ENCODE measurements around the gene ACTR5. TPM values are rescaled to one million over a fixed set of nuclear protein-coding genes. Genes with fewer than 3 reads are reported as not detected.

The ACTR5 gene
- total and polyA plus RNA-seq, 4 donors: 1.9 to 5.4 (median 4.0) TPM

DNA sequence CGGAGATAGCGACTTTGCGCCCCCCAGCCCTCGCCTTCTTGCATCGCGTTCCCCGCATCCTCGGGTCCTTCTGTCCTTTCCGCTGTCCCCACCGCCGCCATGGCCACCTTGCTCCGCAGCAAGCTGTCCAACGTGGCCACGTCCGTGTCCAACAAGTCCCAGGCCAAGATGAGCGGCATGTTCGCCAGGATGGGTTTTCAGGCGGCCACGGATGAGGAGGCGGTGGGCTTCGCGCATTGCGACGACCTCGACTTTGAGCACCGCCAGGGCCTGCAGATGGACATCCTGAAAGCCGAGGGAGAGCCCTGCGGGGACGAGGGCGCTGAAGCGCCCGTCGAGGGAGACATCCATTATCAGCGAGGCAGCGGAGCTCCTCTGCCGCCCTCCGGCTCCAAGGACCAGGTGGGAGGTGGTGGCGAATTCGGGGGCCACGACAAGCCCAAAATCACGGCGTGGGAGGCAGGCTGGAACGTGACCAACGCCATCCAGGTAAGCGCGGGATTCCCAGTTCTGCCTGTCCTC is 23.6 kb upstream of the ACTR5 start:
- Histone ChIP-seq H3K36me3 (ENCODE audit: control insufficient read depth in 4 of 4, insufficient read depth in 3 of 4, low read depth in 1 of 4, low read length in 3 of 4) (no peaks in the 10 kb centered on the region), H3K27me3 (ENCODE audit: control insufficient read depth in 4 of 4, insufficient read depth in 4 of 4, low read length in 3 of 4) (peaks cover 5 to 37% (median 18%) of the 10 kb centered on the region in 4 donors), H3K27ac (ENCODE audit: low read depth in 1 of 2, low read length in 2 of 2) (no peak overlapping the region), H3K9ac (ENCODE audit: low read depth in 1 of 2, low read length in 2 of 2) (no peak overlapping the region), H3K9me3 (ENCODE audit: control insufficient read depth in 4 of 4, low read length in 3 of 4) (no peaks in the 10 kb centered on the region), H3K4me1 (ENCODE audit: control insufficient read depth in 4 of 4, insufficient read depth in 4 of 4, low read length in 3 of 4) (peaks cover 0 to 19% (median 3%) of the 10 kb centered on the region in 4 donors), H3K4me3 (ENCODE audit: low read depth in 1 of 3, low read length in 3 of 3) (no peak overlapping the region)
- no peak for TF ChIP-seq RAD21 (IDR thresholded peaks at IDR 0.05)
- 5% methylated on average over 46 of the region's 46 CpGs for WGBS
- no peak for DNase-seq (ENCODE audit: low spot score)

DNA sequence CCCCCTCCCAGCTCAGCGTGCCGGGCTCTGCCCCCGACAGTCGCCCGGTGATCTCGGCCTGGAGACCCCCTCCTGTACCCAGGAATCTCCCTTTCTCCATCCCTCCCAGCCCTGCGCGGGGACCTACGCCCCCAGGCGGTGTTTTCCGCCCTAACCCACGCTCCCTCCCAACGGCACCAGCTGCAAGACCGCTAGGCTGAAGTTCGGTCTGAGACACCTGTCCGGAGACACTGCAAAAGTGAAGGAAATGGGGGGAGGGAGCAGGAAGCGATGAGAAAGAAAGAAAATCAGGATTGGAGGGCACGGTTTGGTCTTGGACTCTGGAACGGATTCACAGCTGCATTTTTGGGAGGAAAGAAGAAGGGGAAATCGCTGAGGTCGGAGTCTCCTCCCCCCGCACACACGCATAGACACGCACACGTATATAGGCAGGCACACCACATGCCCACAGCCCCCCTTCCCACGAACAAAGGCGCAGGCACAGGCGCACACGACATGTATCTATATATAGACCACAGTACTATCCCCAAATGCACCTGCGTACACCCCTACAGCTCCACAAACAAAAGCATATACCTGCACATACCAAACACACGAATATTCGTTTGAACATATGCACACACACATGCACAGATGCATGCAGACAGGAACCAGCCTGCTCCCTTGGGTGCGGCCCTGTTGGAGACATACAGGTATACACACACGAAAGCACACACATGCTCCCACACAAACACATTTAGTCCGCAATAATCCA is 22.9 kb upstream of the ACTR5 start:
- peaks cover 0 to 19% (median 3%) of the 10 kb centered on the region in 4 donors for H3K4me1 ChIP-seq (ENCODE audit: control insufficient read depth in 4 of 4, insufficient read depth in 4 of 4, low read length in 3 of 4)
- no peak overlapping the region for H3K27ac ChIP-seq (ENCODE audit: low read depth in 1 of 2, low read length in 2 of 2)
- 7% methylated on average over 35 of the region's 35 CpGs for WGBS
- H3K9ac ChIP-seq (ENCODE audit: low read depth in 1 of 2, low read length in 2 of 2): no peak overlapping the region
- DNase-seq (ENCODE audit: low spot score): no peak
- TF ChIP-seq HNF4A (conservative IDR thresholded peaks at IDR 0.05) (no peak), YY1 (IDR thresholded peaks at IDR 0.05) (no peak), RAD21 (IDR thresholded peaks at IDR 0.05) (no peak), FOXA1 (IDR thresholded peaks at IDR 0.05) (no peak), TAF1 (conservative IDR thresholded peaks at IDR 0.05) (no peak), NR2F2 (IDR thresholded peaks at IDR 0.05) (no peak)
- TF ChIP-seq, protein P1, sequence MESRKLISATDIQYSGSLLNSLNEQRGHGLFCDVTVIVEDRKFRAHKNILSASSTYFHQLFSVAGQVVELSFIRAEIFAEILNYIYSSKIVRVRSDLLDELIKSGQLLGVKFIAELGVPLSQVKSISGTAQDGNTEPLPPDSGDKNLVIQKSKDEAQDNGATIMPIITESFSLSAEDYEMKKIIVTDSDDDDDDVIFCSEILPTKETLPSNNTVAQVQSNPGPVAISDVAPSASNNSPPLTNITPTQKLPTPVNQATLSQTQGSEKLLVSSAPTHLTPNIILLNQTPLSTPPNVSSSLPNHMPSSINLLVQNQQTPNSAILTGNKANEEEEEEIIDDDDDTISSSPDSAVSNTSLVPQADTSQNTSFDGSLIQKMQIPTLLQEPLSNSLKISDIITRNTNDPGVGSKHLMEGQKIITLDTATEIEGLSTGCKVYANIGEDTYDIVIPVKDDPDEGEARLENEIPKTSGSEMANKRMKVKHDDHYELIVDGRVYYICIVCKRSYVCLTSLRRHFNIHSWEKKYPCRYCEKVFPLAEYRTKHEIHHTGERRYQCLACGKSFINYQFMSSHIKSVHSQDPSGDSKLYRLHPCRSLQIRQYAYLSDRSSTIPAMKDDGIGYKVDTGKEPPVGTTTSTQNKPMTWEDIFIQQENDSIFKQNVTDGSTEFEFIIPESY (IDR thresholded peaks at IDR 0.05): no peak
- H3K9me3 ChIP-seq (ENCODE audit: control insufficient read depth in 4 of 4, low read length in 3 of 4): no peaks in the 10 kb centered on the region
- no peak overlapping the region for H3K4me3 ChIP-seq (ENCODE audit: low read depth in 1 of 3, low read length in 3 of 3)
- H3K27me3 ChIP-seq (ENCODE audit: control insufficient read depth in 4 of 4, insufficient read depth in 4 of 4, low read length in 3 of 4): peaks cover 8 to 41% (median 20%) of the 10 kb centered on the region in 4 donors
- H3K36me3 ChIP-seq (ENCODE audit: control insufficient read depth in 4 of 4, insufficient read depth in 3 of 4, low read depth in 1 of 4, low read length in 3 of 4): no peaks in the 10 kb centered on the region

DNA sequence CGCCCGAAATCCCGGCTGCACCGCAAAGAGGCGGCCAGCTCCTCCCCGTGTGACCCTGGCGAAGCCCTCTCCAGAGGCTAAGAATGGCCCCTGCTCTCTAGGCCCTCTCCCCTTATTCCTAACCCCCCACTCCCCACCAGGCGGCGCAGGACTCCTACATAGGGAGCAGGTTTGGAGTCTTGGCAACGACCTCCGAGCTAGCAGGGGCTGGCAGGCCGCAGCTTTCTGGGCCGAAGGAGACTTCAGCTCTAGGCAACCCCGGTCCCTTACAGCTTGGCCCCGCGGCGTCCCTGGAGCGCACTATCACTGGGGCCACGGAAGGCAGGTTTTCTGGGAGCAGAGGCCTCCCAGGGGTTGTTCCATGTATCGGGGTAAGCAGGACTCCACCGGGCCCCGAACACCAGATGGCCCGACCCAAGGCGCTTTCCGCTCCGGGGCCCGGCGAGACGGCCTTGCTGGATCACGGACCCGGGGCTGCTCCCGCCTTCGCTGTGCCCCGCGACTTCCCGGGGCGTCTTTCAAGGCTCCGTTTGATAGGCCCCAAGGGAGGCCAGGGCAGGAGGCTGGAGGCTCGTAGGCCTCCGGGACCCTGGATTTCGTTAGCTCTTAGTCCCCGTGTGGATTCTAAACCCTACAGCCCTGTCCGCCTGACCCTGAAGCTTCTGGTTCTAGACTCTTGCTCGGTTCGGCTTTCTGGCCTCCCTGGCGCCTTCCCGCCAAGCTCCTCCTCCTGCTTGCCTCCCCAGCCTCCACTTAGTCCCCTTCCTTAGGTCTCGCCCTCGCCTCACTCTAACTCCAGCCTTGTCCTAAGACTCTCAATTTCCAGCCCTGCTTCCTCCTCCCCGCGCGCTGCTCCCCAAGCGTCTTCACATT is 22.1 kb upstream of the ACTR5 start:
- H3K27me3 ChIP-seq (ENCODE audit: control insufficient read depth in 4 of 4, insufficient read depth in 4 of 4, low read length in 3 of 4): peaks cover 12 to 42% (median 23%) of the 10 kb centered on the region in 4 donors

More for the DNA sequence above, 22.1 kb upstream of the ACTR5 start:
- 12% methylated on average over 53 of the region's 53 CpGs for WGBS
- H3K36me3 ChIP-seq (ENCODE audit: control insufficient read depth in 4 of 4, insufficient read depth in 3 of 4, low read depth in 1 of 4, low read length in 3 of 4): no peaks in the 10 kb centered on the region
- peaks cover 6 to 24% (median 7%) of the 10 kb centered on the region in 4 donors for H3K4me1 ChIP-seq (ENCODE audit: control insufficient read depth in 4 of 4, insufficient read depth in 4 of 4, low read length in 3 of 4)
- TF ChIP-seq RAD21 (IDR thresholded peaks at IDR 0.05) (peak in 1 of 2 donors; percentile 46), YY1 (IDR thresholded peaks at IDR 0.05) (no peak), TAF1 (conservative IDR thresholded peaks at IDR 0.05) (no peak), SP1 (IDR thresholded peaks at IDR 0.05) (no peak), FOXA2 (IDR thresholded peaks at IDR 0.05) (no peak), EGR1 (IDR thresholded peaks at IDR 0.05; ENCODE audit: low read depth in 2 of 2) (no peak)
- TF ChIP-seq, protein P2, sequence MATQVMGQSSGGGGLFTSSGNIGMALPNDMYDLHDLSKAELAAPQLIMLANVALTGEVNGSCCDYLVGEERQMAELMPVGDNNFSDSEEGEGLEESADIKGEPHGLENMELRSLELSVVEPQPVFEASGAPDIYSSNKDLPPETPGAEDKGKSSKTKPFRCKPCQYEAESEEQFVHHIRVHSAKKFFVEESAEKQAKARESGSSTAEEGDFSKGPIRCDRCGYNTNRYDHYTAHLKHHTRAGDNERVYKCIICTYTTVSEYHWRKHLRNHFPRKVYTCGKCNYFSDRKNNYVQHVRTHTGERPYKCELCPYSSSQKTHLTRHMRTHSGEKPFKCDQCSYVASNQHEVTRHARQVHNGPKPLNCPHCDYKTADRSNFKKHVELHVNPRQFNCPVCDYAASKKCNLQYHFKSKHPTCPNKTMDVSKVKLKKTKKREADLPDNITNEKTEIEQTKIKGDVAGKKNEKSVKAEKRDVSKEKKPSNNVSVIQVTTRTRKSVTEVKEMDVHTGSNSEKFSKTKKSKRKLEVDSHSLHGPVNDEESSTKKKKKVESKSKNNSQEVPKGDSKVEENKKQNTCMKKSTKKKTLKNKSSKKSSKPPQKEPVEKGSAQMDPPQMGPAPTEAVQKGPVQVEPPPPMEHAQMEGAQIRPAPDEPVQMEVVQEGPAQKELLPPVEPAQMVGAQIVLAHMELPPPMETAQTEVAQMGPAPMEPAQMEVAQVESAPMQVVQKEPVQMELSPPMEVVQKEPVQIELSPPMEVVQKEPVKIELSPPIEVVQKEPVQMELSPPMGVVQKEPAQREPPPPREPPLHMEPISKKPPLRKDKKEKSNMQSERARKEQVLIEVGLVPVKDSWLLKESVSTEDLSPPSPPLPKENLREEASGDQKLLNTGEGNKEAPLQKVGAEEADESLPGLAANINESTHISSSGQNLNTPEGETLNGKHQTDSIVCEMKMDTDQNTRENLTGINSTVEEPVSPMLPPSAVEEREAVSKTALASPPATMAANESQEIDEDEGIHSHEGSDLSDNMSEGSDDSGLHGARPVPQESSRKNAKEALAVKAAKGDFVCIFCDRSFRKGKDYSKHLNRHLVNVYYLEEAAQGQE (IDR thresholded peaks at IDR 0.05): no peak
- TF ChIP-seq, protein P1 (IDR thresholded peaks at IDR 0.05): no peak
- TF ChIP-seq, protein P3, sequence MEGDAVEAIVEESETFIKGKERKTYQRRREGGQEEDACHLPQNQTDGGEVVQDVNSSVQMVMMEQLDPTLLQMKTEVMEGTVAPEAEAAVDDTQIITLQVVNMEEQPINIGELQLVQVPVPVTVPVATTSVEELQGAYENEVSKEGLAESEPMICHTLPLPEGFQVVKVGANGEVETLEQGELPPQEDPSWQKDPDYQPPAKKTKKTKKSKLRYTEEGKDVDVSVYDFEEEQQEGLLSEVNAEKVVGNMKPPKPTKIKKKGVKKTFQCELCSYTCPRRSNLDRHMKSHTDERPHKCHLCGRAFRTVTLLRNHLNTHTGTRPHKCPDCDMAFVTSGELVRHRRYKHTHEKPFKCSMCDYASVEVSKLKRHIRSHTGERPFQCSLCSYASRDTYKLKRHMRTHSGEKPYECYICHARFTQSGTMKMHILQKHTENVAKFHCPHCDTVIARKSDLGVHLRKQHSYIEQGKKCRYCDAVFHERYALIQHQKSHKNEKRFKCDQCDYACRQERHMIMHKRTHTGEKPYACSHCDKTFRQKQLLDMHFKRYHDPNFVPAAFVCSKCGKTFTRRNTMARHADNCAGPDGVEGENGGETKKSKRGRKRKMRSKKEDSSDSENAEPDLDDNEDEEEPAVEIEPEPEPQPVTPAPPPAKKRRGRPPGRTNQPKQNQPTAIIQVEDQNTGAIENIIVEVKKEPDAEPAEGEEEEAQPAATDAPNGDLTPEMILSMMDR (IDR thresholded peaks at IDR 0.05; ENCODE audit: low read depth, low read length, missing input control): peak; percentile 17
- H3K4me3 ChIP-seq (ENCODE audit: low read depth in 1 of 3, low read length in 3 of 3): no peak overlapping the region
- peak; percentile 48 for DNase-seq (ENCODE audit: low spot score)
- H3K27ac ChIP-seq (ENCODE audit: low read depth in 1 of 2, low read length in 2 of 2): no peak overlapping the region
- no peak overlapping the region for H3K9ac ChIP-seq (ENCODE audit: low read depth in 1 of 2, low read length in 2 of 2)
- H3K9me3 ChIP-seq (ENCODE audit: control insufficient read depth in 4 of 4, low read length in 3 of 4): no peaks in the 10 kb centered on the region

All from liver (tissue), 9 donors.